GM12801 (cell line): Measurements from ENCODE around the gene GTF2F2.

Experiments
- TF ChIP-seq, protein P1 (sequence below): IDR thresholded peaks from one replicate; pipeline ENCODE4 v1.5.1; 2011; ENCODE audit warnings: control low read depth; ENCODE audit not compliant: insufficient read length; ENCODE audit errors: extremely low read depth

Gene GTF2F2

DNA sequence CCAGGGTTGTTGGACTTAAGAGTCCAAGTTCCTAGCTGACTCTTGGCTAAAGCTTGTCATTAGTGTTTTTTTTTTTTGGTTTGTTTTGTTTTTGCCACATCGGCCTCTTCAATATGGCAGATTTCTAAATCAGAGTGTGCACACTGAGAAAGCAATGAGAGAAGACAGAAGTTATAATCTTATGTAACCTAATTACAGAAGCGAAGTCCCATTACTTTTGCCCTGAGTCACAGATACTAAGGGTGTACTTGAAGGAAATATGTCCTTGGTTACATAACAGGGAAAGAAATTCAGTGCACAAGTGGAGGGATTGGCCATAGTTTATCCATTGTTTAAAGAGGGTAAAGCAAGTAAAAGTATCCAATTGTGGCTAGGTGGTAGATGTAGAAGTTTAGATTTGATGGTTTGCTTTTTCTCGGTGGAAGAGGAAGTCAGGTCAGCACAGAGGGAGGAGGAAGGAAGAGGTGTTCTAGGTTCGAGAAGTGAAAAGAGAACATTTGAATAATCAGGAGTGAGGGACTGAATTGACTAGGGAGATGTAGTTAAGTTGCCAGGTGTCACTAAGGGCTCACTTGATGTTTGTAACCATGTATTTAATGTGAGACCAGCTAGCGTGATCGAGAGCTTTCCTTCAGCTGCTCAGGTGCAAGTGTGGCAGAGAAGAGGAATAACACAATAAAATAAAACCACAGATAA, 12.2 kb downstream of the GTF2F2 start:
- TF ChIP-seq, protein P1, sequence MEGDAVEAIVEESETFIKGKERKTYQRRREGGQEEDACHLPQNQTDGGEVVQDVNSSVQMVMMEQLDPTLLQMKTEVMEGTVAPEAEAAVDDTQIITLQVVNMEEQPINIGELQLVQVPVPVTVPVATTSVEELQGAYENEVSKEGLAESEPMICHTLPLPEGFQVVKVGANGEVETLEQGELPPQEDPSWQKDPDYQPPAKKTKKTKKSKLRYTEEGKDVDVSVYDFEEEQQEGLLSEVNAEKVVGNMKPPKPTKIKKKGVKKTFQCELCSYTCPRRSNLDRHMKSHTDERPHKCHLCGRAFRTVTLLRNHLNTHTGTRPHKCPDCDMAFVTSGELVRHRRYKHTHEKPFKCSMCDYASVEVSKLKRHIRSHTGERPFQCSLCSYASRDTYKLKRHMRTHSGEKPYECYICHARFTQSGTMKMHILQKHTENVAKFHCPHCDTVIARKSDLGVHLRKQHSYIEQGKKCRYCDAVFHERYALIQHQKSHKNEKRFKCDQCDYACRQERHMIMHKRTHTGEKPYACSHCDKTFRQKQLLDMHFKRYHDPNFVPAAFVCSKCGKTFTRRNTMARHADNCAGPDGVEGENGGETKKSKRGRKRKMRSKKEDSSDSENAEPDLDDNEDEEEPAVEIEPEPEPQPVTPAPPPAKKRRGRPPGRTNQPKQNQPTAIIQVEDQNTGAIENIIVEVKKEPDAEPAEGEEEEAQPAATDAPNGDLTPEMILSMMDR = no peak

DNA sequence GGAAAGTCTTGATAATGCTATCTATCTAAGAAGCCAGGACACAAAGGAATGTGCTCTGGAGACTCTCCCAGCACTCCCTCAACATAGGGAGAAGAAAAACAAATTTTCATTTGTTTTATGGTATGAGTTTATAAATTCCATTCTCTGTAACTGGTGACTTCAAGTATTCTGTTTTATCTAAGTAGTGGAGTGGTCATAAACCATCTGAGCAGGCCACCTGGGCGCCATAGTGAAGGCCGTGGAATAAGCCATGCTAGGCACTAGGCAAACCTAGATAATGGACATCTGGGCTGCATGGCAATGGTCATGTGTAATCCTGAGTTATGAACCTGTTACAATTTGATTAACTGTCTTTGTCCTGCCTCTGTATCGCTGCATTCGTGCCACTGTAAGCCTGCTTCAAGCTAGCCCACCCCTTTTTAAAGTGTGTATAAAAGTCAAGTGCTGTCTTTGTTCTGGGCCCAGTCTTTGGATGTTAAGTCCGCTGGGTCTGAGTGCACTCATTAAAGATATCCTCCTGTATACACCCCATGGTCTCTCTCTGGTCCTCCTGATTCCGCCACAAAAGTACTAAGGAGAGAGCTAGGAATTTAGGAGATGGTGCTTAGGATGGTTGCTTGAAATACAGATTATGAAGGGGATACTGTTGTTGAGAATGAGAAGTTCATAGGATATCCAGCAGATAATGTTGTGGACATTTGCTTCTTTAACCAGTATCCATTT, 13.2 kb downstream of the GTF2F2 start:
- TF ChIP-seq, protein P1 = no peak

DNA sequence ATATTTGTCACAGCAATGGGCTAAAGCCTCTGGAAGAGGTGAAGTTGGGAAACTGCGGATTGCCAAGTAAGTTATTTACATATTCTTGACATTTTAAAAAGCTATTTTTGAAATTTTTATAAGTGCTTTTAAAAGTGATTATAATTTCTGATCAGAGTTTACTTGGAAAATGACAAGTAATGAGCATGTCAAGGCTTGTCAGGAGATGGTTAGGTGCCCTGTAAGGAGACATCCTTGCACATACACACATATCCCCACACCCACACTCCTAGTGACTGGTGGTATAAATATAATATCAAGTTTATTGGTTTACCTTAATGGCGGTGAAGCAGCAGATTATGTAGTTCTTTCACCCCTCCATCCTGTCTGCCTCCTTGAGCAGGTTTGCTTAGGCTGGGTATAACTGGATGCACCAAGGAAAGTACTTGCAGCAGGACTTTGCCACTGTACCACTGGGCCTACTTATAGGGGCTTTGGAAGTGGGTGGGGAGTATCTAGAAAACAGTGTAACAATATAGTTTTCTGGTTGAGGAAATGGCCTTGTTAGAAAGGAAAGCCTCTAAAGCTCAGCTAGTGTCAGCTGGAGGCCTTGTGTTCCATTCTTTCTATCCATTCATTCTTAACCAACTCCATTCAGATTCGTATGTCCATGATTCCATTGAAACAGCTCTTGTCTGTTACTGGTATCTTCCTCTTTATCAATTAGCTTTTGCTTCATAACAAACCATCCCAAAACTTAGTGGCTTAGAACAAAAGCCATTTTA, 16.6 kb downstream of the GTF2F2 start:
- TF ChIP-seq, protein P1 = no peak

DNA sequence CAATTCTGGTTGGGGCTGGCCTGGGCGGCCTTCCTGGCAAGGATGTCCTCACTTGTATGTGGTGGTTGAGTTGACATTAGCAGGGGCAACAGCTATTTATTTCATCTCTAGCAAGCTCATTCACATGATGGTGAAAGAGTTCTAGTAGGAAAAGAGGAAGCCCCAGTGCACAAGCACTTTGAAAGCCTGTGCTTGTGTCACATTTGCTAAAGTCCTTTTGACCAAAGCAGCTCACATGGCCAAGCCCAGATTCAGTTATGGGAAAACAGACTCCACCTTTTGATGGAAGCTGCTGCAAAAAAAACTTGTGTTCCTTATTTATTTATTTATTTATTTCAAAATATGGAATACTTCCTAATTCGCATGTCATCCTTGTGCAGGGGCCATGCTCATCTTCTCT, 17.2 kb downstream of the GTF2F2 start:
- TF ChIP-seq, protein P1 = no peak

DNA sequence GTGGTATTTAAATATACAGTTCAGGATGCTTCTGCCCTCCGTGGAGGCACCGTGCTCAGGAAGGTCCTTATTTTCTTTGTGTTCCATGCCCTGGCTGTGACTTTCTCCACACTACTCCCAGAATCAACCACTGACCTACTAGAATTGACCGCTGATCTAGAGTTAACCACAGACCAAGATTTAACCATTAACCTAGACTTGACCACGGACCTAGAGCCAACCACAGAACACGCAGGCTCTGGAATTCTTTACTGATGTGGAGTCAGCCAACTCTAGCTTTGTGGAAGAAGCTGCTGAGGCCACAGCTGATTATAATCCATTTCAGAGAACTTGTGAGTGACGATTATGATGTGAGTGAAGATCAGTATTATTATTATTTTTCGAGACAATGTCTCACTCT, 18.0 kb downstream of the GTF2F2 start:
- TF ChIP-seq, protein P1 = no peak

DNA sequence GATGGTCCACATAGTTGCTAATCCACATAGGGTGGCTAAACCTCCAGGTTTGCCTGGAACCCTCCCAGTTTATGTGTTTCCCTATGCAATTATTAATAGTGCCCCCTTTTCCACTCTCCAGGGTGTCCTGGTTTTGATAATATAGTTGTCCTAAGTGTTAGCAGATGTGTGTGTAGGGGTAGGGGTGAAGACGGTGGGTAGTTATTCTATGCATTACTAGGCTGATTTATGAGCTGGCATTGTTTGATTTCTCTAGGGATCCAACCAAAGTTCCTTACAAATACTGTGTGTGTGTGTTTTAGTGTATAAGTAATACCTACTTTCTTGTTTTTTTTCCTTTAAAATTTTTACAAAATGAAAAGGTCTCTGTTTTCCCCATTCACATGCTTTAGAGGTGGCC, 21.1 kb downstream of the GTF2F2 start:
- TF ChIP-seq, protein P1 = no peak
